Mesothelial cell of epicardium (in vitro differentiated cells): ENCODE results near the gene SLC25A47. TPM values are rescaled to one million over a fixed set of nuclear protein-coding genes. Genes with fewer than 3 reads are reported as not detected.
A peak's percentile ranks its signal among the peaks of the same experiment; 100 is the strongest.

ENCODE experiments used
- DNase-seq, 2 experiments: peaks; one replicate each; pipeline ENCODE4 v3.0.0; 2021; ENCODE audit warnings: low spot score in 2 of 2; ENCODE audit not compliant: unreplicated experiment in 2 of 2
- H3K27ac Mint-ChIP-seq: 2 replicates; pipeline ENCODE4 v1.8.0; 2021; ENCODE audit warnings: mixed read lengths
- H3K27me3 Mint-ChIP-seq: 2 replicates; pipeline ENCODE4 v1.8.0; 2021; ENCODE audit warnings: low read depth, mixed read lengths
- H3K36me3 Mint-ChIP-seq: 2 replicates; pipeline ENCODE4 v1.8.0; 2021; ENCODE audit warnings: mixed read lengths
- H3K4me1 Mint-ChIP-seq: 2 replicates; pipeline ENCODE4 v1.8.0; 2021; ENCODE audit warnings: mixed read lengths
- H3K4me3 Mint-ChIP-seq: 2 replicates; pipeline ENCODE4 v1.8.0; 2021; ENCODE audit warnings: mild to moderate bottlenecking, moderate library complexity, mixed read lengths
- H3K9me3 Mint-ChIP-seq: 2 replicates; pipeline ENCODE4 v1.8.0; 2021; ENCODE audit warnings: mixed read lengths
- total RNA-seq: library from RNA; stranded (reverse); gene quantifications from 3 replicates; pipeline ENCODE4 v1.2.1, GENCODE V29; 2021
- TF ChIP-seq, protein P1 (sequence below): fragments of 200-600 bp; sonication (generic); IDR thresholded peaks from one replicate; pipeline ENCODE4 v1.5.0; 2021; ENCODE audit warnings: antibody characterized with exemption; ENCODE audit not compliant: unreplicated experiment

SLC25A47 gene
- total RNA-seq, 1 donor from 2014 or later: not detected

GRCh38 chr14:100371773-100372172 is 48.6 kb downstream of the SLC25A47 start:
- no peak for DNase-seq
- Mint-ChIP-seq H3K4me3 (no peak overlapping the region), H3K9me3 (no peaks in the 10 kb centered on the region)

DNA sequence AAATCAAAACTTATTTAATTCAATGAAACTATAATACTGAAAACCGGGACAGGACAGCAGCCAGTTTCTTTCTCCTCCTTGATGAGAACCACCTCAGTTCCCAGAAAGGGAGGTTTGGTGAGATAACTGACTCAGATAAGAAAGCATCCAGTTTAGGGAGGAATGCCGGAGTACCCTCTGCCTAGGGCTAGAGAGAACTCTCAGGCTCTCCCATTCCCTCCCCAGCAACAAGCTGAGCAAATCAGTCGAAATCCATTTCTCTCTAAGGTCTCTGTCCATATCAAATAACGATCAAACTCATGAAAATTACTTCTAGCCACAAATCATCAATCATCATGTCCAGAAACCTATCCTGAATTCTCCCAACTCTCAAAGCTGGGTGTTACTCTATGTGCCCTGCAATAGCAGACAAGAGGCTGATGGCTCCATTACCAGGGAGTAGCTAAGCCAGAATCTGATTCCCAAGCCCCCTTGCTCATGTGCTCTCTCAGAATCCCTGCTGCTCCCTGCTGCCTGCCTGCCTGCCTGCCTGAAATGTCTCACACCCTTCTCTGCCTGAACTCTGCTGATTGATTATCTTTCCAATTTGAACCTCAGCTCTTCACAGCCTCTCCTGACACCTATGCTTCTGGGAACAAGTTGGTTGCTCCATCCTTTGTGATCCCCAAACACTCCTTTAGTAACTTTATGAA is 49.4 kb downstream of the SLC25A47 start:
- no peak for DNase-seq
- H3K27ac Mint-ChIP-seq: peak overlapping the region; percentile 11
- no peaks in the 10 kb centered on the region for H3K27me3 Mint-ChIP-seq
- TF ChIP-seq, protein P1, sequence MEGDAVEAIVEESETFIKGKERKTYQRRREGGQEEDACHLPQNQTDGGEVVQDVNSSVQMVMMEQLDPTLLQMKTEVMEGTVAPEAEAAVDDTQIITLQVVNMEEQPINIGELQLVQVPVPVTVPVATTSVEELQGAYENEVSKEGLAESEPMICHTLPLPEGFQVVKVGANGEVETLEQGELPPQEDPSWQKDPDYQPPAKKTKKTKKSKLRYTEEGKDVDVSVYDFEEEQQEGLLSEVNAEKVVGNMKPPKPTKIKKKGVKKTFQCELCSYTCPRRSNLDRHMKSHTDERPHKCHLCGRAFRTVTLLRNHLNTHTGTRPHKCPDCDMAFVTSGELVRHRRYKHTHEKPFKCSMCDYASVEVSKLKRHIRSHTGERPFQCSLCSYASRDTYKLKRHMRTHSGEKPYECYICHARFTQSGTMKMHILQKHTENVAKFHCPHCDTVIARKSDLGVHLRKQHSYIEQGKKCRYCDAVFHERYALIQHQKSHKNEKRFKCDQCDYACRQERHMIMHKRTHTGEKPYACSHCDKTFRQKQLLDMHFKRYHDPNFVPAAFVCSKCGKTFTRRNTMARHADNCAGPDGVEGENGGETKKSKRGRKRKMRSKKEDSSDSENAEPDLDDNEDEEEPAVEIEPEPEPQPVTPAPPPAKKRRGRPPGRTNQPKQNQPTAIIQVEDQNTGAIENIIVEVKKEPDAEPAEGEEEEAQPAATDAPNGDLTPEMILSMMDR: no peak
- H3K4me1 Mint-ChIP-seq: peaks cover 40% of the 10 kb centered on the region
- no peaks in the 10 kb centered on the region for H3K9me3 Mint-ChIP-seq
- peaks cover 8% of the 10 kb centered on the region for H3K36me3 Mint-ChIP-seq
- H3K4me3 Mint-ChIP-seq: no peak overlapping the region

More at GRCh38 chr14:100371773-100372172, 48.6 kb downstream of the SLC25A47 start:
- Mint-ChIP-seq H3K36me3 (peaks cover 11% of the 10 kb centered on the region), H3K27me3 (no peaks in the 10 kb centered on the region), H3K4me1 (peaks cover 35% of the 10 kb centered on the region), H3K27ac (peak overlapping the region; percentile 31)
- TF ChIP-seq, protein P1: no peak

GRCh38 chr14:100374270-100374669 is 51.1 kb downstream of the SLC25A47 start:
- Mint-ChIP-seq H3K36me3 (no peaks in the 10 kb centered on the region), H3K27ac (no peak overlapping the region), H3K4me3 (peak overlapping the region; percentile 90), H3K27me3 (no peaks in the 10 kb centered on the region), H3K4me1 (peaks cover 44% of the 10 kb centered on the region), H3K9me3 (no peaks in the 10 kb centered on the region)
- TF ChIP-seq, protein P1: no peak
- no peak for DNase-seq

DNA sequence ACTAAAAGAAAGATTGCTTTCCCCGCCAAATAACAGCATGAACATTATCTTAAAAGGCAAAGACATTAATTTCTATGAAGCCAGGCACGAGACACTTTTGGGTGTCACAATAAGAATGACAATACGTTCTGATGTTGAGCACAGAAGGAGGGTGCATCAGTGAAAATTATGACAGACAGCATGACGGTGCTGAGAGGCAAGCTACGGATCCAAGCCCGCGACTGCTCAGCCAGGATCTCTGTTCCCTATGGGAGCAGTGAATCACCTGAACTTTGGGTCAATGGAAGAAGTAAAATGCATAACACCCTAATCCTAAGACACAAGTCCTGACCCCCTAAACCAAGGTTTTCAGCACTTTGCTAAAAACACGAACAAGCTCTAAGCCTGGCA is 51.7 kb downstream of the SLC25A47 start:
- TF ChIP-seq, protein P1: no peak
- Mint-ChIP-seq H3K27me3 (no peaks in the 10 kb centered on the region), H3K27ac (peak overlapping the region; percentile 100), H3K9me3 (no peaks in the 10 kb centered on the region), H3K4me1 (peaks cover 44% of the 10 kb centered on the region), H3K36me3 (no peaks in the 10 kb centered on the region), H3K4me3 (peak overlapping the region; percentile 90)
- no peak for DNase-seq

DNA sequence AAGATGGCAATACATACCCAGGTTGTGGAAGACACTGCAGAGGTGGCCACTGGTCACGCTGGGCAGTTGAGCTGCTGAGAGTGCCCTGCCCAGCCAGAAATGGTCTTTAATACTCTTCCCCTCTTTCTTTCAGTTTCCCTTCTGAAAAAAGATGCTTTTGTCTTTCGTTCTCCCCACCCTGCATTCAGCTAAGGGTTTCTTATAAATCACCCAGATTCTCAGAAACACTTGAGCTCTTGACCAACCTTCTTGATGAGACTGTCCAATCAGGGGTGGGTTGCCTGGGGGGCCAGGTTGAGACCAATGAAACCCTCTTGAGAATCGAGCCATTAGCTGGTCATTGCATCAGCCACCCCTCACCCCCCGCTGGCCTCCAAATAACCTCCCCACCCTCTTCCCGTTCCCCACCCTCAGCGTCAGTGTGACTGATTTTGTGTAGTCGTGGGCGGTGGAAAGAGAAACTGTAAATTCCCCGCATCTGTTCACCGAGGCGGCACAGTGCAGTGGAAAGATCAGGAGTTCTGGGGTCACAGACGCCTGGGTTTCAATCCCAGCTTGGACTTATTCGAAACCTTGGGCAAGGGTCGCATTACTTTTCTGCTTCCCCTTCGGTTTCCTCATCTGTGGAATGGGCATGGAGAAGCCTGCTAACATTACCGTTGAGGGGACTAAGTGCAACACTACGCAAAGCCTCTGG is 52.3 kb downstream of the SLC25A47 start:
- TF ChIP-seq, protein P1: no peak
- peak in 1 of 2 experiments; percentile 52 for DNase-seq
- Mint-ChIP-seq H3K36me3 (no peaks in the 10 kb centered on the region), H3K27me3 (no peaks in the 10 kb centered on the region), H3K27ac (peak overlapping the region; percentile 100), H3K4me1 (peaks cover 44% of the 10 kb centered on the region), H3K9me3 (no peaks in the 10 kb centered on the region), H3K4me3 (peak overlapping the region; percentile 90)
